Vagina (tissue), 2 donors: ENCODE results near the gene XRN1.

Experiments
- POLR2A ChIP-seq, 2 donors: fragments of 450-650 bp; IDR thresholded peaks; one replicate each; pipeline ENCODE4 v1.6.1; 2017; ENCODE audit warnings: antibody characterized with exemption in 2 of 2, mild to moderate bottlenecking in 2 of 2, moderate library complexity in 2 of 2
- TF ChIP-seq, protein P1 (sequence below), 3 experiments: fragments of 450-650 bp in 2 of 3; fragments of 200-600 bp in 1 of 3; sonication (generic) in 1 of 3; IDR thresholded peaks; one replicate each; pipeline ENCODE4 v1.5.1; 2017 to 2019; ENCODE audit warnings: antibody characterized with exemption in 3 of 3, mild to moderate bottlenecking in 2 of 3, moderate library complexity in 2 of 3

DNA sequence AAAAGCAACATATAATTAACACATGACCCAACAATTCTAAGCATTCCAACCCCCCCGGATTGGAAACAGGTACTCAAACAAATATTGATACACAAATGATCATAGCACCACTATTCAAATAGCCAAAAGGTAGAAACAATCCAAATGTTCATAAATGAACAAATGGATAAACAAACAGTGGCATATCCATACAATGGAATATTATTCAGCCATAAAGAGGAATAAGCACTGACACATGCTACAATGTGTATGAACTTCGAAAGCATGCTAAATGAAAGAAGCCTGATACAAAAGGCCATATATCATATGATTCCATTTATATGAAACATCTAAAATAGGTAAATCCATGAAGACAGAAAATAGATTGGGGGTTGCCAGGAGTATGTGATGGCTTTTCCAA, 62.8 kb downstream of the XRN1 start:
- TF ChIP-seq POLR2A (IDR thresholded peaks at IDR 0.05): no peak
- TF ChIP-seq, protein P1, sequence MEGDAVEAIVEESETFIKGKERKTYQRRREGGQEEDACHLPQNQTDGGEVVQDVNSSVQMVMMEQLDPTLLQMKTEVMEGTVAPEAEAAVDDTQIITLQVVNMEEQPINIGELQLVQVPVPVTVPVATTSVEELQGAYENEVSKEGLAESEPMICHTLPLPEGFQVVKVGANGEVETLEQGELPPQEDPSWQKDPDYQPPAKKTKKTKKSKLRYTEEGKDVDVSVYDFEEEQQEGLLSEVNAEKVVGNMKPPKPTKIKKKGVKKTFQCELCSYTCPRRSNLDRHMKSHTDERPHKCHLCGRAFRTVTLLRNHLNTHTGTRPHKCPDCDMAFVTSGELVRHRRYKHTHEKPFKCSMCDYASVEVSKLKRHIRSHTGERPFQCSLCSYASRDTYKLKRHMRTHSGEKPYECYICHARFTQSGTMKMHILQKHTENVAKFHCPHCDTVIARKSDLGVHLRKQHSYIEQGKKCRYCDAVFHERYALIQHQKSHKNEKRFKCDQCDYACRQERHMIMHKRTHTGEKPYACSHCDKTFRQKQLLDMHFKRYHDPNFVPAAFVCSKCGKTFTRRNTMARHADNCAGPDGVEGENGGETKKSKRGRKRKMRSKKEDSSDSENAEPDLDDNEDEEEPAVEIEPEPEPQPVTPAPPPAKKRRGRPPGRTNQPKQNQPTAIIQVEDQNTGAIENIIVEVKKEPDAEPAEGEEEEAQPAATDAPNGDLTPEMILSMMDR (IDR thresholded peaks at IDR 0.05): no peak
